Measurements from ENCODE around the gene BACE1.

Gene BACE1

GRCh38 chr11:117305145-117305544 is 10.9 kb downstream of the BACE1 start:
- DNase-seq, result no peak

DNA sequence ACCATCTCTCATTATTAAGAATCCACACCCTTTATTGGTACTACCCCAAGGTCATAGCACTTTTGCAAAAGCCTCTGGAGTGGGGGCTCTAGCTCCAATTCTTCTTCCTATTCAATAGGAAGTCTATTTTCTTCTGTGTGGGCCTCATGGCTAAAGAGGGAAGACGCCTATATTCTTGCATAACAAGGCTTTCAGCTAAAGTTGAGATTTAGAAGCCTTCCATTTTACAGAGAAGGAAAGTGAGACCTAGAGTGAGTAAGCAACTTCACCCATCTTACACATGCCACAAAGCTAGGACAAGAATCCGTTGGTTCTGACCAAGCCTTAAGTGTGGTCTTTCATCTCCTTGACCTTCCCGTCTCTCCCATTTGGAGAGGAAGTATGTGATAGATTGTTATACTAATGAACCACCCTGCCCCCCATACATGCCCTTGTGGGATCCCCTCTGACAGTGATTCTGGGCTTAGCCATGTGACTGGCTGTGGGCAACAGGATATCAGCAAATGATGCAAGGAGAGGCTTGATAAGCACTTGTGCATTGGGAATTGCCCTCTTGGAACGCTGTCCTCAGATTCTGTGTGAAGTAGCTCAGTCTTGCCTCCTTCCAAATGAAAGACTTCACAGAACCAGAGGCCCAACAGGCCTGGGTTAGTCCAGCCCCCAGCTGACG is 12.3 kb downstream of the BACE1 start:
- DNase-seq, result no peak

DNA sequence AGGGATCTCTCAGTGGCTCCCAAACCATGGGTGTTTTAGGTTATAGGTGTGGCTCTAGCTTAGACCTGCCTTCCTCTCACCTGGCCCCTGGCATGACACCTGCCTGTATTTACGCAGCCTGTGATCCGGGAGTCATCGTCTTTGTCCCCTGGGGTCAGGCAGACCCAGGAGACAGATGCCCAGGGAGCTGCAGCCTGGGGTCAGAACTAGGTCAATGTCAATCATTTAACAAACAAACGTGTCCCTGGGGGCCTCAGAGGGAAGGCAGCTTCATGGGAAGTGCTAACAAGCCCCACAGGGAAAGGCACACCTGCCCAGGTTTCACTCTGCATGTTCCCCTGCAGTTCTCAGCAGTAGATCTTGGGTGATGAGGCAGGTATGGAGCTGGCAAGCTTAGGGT is 13.0 kb downstream of the BACE1 start:
- DNase-seq, result no peak

DNA sequence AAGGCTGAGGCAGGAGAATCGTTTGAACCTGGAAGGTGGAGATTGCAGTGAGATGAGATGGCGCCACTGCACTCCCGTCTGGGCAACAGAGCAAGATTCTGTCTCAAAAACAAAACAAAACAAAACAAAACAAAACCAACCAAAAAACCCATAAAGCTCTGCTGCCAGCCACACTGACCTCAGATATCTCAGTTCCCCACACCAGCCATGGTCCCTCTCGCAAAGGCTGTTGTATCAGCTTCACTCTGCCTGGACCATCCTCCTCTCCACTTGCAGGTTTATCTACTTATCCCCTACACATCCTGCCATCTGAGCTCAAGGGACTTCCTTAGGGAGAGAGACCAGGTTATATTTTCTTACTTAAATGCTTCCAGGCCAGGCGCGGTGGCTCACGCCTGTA is 13.8 kb downstream of the BACE1 start:
- no peak for DNase-seq

DNA sequence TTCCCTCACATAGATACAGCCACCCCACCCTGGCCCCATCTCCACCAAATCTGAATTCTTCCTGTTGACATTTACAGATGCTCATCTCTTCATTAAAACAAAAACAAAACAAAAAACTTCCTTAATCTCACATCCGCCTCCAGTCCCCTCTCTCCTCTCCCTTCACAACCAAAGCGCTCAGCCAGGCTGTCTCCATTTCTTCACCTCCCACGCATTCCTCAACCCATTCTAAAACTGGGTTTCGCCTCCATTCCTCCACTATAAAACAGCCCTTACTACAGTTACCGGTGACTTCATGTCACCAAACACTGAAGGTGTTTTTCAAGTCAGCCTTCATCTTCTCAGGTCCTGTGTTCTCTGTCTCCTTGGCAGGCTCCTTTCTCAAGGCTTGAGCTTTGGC is 15.3 kb downstream of the BACE1 start:
- DNase-seq, result no peak

DNA sequence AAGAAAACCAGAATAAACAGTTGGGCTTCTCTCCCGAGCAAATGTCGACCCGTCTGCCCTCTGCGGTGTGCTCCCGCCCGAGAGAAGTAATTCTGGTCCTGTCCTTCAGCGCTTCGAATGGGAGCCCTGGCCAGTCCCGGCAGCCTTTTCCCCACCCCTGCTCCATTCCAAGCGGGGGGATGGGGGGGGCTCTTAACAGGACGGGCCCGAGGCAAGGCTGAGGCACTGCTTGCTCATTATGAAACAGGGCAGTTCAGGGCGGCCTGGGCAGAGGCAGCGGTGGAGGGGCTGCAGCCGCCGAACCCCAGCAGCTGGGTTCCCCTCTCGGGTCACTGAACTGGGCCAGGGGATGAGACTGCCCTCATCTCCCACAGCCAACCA is 15.8 kb downstream of the BACE1 start:
- DNase-seq, result no peak

DNA sequence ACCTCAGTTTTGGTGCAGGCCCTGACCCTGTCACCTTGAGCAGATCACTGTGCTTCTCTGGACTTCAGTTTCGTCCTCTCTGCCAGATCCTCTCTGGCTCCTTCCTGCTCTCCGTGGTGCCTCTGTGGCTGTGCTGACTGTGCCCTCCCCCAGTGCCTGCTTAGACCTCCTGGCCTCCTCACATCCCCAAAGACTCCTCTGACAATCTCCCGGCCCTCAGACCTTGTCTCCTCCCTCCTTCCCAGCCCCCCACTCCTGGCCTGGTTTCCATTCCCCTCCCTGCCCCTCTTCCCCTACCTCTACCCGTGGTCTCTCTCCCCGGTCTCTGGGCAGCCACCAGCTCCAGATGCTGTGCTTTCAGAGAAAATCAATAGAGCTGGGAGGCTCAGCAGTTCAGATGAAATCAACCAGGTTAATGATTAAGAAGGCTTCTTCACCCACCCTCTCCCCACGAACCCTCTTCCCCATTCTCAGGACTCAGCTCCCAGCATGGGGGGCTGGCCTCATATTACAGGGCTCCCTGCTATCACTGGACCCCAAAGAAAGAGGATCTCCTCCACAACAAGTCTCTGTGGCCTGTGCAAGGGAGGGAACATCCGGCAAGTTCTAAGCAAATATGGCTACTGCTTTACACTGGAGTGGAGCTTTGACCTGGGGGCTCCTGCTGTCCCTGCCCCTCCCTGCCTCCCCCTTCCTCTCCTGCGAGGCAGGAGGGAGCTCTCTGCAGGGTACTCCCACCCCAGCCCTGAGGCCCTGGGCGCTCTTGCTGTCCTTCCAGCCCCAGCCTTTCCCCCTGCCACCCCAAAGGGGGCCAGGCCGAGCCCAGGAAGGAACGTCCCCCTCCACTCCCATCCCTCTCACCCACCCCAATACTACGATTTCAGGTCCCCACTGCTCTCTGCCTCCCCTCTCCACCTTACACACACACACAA is 16.4 kb downstream of the BACE1 start:
- DNase-seq, result no peak

- DNase-seq, result no peak
Observed at GRCh38 chr11:117298195-117298594, 17.9 kb downstream of the BACE1 start.

DNA sequence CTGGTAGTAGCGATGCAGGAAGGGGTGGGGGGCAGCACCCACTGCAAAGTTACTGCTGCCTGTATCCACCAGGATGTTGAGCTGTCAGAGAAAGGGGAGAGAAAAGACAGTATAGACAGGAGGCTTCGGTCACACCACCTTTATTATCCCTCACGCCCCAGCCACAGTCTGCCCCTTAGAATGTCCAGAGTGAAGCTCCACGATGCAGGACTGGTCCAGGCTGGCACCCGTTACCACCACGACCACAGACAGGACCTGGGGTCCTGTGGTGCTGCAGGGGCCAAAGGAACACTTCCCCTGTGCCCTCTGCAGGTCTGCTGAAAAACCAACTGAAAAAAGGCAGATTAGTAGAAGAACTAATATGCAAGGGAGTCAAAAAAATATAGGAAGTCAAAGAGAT is 19.2 kb downstream of the BACE1 start:
- no peak for DNase-seq

DNA sequence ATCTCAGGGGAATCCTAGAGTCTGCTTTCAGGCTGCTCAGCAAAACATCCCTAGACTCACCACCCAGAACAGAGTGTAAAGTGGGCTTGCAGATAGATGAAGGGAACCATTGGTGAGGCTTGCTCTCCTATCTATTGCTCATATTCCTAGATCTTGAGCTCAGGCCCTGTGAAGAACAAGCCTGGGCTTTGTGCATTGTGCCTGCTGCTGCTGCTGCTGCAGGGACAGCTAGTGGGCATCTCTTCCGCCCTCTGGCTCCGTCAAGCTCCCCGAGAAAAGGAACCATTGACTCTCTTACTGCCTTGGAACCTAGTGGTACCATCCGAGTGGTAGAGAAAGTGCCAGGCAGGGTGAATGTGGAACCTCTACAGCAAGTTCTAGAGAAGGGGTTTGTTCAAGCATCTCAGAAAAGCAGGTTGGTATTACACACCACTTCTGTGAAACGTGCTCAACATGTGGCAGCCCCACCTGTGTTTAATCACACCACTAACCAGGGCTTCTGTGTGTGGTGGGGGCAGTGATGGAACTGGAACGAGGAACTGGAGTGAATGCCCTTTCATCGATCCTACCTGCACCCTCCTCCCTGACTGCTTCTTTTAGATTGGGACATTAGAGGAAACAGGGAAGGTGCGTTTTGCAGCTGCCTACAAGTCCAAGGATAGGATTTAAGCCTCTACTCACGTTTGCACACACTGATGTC is 20.5 kb downstream of the BACE1 start:
- no peak for DNase-seq

DNA sequence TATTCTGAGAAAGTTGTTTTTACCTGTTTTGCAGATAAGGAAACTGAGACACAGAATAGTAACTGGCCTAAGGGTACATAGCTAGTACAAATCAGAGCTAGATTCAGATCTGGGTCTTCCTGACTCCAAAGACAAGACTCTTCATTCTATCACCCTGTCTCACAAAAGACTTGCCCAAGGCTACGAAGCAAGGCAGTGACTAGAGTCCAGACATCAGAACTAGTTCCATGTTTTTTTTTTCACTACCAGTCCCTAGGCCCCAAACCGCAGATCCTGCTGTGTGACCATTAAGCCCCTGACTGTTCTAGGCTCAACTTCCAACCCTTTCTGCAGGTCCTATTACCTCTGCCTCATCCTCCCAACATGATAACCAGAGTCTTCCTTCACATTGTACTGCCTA is 23.4 kb downstream of the BACE1 start:
- DNase-seq, result no peak

DNA sequence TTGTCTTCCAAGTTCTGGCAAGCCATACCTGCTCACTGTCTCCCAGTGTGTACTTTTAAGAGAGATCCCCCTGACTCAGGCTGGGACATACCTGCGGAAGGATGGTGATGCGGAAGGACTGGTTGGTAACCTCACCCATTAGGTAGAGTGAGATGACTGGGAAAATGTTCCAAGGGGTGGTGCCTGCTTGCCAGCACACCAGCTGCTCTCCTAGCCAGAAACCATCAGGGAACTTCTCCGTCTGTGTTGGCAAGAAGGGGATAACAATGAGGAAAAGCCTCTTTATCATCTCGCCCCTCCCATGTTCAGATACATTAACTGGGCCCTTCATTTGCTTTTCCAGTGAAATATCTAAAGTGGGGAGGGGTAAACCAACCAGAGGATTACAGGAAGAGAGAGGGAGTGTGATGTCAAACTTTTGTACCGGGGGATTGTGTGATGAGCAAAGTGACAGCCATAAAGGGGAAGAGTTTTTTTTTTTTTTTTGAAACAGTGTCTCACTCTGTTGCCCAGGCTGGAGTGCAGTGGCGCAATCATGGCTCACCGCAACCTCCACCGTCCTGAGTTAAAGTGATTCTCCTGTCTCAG is 25.2 kb downstream of the BACE1 start, which contains the start of gene BACE1-AS:
Gene BACE1-AS (plus strand): TSS at position 538 of the 588 bp plus-strand sequence.
- DNase-seq, result no peak

DNA sequence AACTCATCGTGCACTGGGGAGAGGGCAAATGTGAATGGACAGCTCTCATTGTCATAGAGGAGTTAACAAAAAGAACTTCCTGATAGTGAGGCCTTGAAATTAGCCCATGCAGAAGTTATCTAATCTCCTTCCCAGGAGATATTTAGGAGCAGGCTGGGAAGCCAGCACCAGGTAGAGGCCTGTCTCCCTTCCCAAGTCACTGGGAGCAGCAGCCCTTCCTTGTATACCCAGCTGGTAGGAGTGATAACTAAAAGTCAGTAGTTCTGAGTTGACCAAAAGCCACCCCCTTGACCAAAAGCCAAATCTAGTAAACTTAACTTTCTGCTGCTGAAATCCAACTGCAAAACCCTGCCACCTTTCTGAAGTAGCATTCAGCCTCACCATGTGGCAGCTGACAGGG is 26.3 kb downstream of the BACE1 start:
- no peak for DNase-seq

DNA sequence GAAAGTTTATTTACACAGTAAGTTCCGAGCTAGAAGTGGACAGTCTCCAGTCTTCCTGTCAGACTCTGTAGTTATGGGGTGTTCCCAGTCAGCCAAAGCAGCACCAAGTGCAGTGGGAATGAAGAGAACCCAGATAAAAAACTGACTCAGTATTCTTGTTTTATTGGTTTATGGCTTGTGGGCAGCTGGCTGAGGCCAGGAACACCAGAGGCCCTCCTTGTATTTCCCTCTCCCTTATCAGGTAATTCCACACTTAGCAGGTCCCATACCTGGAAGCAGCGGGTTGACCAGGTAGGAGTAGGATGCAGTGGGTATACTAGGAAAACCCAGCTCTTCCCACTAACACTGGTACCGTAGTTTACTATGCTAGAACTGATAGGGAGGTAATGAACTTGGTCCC is 28.4 kb downstream of the BACE1 start:
- DNase-seq, result no peak

DNA sequence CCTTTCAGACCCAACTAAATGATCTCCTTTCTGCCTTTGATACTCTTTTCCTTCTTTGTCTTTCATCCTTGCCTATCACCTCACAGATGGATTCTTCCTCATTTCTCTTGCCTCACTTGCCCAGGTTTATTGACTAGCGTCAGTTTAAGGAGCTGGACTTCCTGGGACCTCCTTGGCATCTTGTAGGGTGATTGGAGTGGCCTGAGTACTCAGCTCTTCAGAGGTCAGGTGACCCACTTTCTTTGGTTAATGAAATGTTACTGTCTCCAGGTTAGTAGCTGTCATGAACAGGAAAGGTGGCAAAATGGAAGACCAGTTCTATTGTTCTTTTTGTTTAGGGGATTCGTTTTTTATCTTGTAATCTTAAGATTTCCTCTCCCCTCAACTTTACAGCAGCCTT is 29.5 kb downstream of the BACE1 start:
- DNase-seq, result no peak

DNA sequence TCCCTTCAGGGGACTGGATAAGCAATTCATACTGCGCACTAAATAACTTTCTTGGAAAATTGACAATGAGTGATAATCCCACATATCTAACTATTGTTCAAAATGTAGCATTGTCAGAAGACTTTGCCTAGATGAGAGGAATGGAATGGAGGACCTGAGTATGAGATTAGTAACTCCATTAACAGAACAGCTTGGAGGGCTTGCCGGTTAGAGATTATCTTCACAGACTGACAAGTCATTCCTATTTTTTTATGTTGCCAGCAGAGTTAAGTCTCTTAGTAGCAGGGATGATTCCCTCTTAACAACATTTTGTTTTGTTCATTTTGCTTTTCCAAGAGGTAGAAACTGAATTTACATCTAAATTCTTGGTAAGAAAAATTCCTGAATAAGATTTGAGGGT is 32.0 kb downstream of the BACE1 start:
- DNase-seq, result no peak

DNA sequence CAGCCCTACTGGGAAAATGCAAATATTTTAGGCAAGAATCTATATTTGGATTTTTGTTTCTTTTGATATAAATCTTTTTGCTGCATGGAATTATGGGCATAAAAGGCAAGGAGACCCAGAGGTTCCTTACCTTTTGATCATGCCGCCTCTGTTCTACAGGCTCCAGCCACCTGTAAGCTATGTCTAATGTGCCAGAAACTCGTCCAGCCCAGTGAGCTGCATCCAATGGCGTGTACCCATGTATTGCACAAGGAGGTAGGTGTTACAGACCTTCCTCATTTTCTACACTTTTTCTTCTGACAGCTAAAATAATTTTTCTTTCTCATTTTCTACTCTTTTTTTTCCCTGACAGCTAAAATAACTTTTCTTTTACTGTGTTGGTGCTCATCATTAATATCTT is 33.1 kb downstream of the BACE1 start:
- no peak for DNase-seq

DNA sequence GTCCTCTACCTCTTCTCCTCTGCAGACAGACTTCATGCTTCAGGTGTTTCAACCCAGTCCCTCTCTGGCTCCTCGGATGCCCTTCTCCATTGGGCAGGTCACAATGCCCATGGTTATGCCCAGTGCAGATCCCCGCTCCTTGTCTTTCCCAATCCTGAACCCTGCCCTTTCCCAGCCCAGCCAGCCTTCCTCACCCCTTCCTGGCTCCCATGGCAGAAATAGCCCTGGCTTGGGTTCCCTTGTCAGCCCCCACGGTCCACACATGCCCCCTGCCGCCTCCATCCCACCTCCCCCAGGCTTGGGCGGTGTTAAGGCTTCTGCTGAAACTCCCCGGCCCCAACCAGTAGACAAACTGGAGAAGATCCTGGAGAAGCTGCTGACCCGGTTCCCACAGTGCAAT is 34.2 kb downstream of the BACE1 start:
- no peak for DNase-seq

DNA sequence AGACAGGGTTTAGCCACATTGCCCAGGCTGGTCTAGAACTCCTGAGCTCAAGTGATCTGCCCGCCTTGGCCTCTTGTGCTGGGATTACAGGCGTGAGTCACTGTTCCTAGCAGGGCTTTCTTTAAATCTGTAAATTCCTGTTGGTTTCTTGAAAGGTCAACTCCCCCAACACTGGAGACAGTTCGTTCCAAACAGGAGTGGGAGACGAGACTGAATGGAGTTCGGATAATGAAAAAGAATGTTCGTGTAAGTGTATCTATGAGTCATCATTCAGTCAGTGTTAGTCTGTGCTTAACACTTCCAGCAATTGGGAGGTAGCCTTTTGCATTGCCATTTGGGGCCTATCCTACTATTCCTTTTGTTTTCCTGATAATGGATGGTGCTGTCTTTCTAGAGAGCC is 34.9 kb downstream of the BACE1 start:
- no peak for DNase-seq

DNA sequence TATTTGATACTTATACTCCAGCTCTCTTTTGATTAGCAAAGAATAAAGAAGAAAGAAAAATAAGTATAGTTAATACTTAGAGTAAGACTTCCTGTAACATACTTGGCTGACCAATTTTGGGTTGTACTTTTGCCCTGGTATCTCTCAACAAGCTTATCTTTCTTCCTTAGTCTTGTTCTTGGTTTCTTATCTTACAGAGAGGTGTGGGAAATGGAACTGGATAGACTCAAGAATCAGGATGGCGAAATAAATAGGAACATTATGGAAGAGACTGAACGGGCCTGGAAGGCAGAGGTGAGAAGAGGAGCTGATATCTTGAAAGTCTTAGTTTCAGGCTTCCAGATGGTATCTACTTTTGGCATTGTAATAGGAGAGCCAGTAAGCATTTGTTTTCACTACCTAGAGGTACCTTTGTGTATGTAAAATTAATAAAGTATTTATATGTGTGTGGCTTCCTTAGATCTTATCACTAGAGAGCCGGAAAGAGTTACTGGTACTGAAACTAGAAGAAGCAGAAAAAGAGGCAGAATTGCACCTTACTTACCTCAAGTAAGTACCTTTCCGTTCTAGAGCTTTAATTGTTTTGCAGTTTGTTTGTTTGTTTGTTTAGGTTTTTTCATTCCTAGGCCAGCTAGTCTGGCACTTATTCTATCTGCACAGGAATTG is 36.2 kb downstream of the BACE1 start:
- DNase-seq, result peak; percentile 36

DNA sequence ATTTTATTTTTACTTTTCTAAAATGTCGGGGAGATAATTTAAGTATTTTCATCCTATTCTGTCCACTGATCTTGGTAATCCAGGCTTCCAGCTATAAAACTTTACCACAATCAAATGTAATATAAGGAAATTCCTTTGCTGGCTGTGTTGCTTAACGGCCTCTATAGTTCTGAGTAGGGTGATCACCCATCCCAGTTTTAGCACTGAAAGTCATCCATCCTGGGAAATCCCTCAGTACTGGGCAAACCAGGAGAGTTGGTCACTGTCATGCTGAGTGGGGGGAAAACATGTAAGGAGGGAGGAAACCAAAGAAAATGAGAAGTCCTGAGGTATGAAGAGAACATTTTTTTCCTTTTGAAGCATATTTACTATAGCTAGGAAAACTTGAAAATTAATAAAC is 37.7 kb downstream of the BACE1 start:
- DNase-seq, result no peak

- no peak for DNase-seq
Observed at GRCh38 chr11:117273550-117274289, 42.3 kb downstream of the BACE1 start.
